Kidney epithelial cell (primary cell): ENCODE data around the gene FILIP1. TPM values are rescaled to one million over a fixed set of nuclear protein-coding genes. Genes with fewer than 3 reads are reported as not detected.

Experiments
- DNase-seq: peaks from one replicate; pipeline ENCODE4 v3.0.0-alpha.2; 2010; ENCODE audit warnings: low read depth
- H3K27me3 ChIP-seq: 2 replicates; pipeline ENCODE4 v1.6.0; 2011; ENCODE audit warnings: low read length; ENCODE audit not compliant: control insufficient read depth, insufficient read depth
- H3K36me3 ChIP-seq: 2 replicates; pipeline ENCODE4 v1.5.1; 2011; ENCODE audit warnings: low read length; ENCODE audit not compliant: control insufficient read depth, insufficient read depth
- H3K4me3 ChIP-seq: 2 replicates; pipeline ENCODE4 v1.5.1; 2011; ENCODE audit warnings: low read depth, mild to moderate bottlenecking, control low read depth, low read length
- total RNA-seq: library from RNA; depleted of rRNA; stranded (reverse); fragments of >200 nt; gene quantifications from 2 replicates; pipeline ENCODE4 v1.2.3, GENCODE V29; 2015
- TF ChIP-seq, protein P1 (sequence below): IDR thresholded peaks from 2 replicates; pipeline ENCODE4 v1.5.1; 2011; ENCODE audit warnings: mild to moderate bottlenecking, moderate library complexity, low read length, control low read depth, inconsistent platforms; ENCODE audit not compliant: insufficient read depth, poor library complexity, severe bottlenecking

FILIP1 gene
- total RNA-seq, 1 donor from 2014 or later = 0.04 TPM

DNA sequence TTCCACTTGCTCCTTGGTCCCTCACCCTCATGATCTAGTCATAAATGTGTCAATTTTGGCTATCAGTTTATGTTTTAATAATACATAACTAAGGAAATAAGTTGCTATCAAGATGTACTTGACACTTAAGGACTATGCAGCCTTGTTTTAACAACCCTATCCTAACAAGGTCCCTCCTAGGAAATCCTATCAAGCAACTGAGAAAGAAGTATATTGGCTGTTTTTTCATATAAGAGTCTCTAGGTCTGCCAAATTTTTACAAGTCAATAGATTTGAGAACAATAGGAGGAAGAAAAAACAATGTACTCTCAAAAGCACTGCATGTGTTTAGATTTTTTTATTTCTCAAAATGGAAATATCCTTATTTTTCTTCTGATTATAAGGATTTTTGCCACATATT lies 14.7 kb downstream of the FILIP1 start:
- TF ChIP-seq, protein P1, sequence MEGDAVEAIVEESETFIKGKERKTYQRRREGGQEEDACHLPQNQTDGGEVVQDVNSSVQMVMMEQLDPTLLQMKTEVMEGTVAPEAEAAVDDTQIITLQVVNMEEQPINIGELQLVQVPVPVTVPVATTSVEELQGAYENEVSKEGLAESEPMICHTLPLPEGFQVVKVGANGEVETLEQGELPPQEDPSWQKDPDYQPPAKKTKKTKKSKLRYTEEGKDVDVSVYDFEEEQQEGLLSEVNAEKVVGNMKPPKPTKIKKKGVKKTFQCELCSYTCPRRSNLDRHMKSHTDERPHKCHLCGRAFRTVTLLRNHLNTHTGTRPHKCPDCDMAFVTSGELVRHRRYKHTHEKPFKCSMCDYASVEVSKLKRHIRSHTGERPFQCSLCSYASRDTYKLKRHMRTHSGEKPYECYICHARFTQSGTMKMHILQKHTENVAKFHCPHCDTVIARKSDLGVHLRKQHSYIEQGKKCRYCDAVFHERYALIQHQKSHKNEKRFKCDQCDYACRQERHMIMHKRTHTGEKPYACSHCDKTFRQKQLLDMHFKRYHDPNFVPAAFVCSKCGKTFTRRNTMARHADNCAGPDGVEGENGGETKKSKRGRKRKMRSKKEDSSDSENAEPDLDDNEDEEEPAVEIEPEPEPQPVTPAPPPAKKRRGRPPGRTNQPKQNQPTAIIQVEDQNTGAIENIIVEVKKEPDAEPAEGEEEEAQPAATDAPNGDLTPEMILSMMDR = no peak
- Histone ChIP-seq H3K4me3 (no peak overlapping the region), H3K36me3 (no peaks in the 10 kb centered on the region), H3K27me3 (no peaks in the 10 kb centered on the region)
- DNase-seq = no peak

DNA sequence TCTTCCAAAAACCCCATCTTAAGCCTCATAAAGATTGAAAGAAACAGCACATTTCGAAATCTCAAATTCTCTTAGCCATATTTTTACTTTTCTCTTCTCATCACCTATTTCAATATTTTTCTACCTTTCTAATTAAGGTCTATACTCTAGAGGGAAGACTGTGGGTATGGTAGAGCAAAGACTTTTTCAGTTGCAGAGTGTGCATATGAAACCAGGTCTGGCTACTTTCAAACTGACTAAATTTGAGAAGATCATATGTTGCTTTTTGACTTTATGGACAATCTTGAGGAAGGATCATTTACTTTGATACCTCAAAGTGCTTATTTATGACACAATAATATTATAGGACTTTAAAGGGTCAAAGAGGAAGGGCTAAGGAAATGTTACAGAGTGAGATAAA lies 20.7 kb downstream of the FILIP1 start:
- no peak for DNase-seq

DNA sequence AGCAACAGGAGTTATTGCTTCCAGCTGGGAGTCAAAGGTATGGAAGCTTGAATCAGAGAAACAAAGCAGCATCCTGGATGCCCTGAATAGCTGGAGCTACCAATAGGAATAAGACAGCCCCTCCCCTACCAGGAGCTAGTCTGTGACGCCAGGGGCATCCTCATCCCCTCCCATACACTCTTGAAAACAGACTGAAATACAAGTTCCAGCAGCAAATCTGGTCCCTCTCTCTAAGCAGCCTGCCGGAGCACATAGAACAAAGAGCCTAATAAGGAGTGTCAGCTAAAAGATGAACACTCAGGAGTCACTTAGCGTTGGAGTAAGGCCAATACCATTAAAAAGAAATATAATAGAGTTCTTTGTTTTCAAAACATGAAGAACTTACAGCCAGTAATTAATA lies 25.6 kb downstream of the FILIP1 start:
- TF ChIP-seq, protein P1 = no peak
- H3K27me3 ChIP-seq = no peaks in the 10 kb centered on the region
- no peak overlapping the region for H3K4me3 ChIP-seq
- H3K36me3 ChIP-seq = no peaks in the 10 kb centered on the region
- DNase-seq = no peak

More for the DNA sequence above, 20.7 kb downstream of the FILIP1 start:
- no peaks in the 10 kb centered on the region for H3K36me3 ChIP-seq
- TF ChIP-seq, protein P1 = no peak
- H3K27me3 ChIP-seq = no peaks in the 10 kb centered on the region
- no peak overlapping the region for H3K4me3 ChIP-seq

DNA sequence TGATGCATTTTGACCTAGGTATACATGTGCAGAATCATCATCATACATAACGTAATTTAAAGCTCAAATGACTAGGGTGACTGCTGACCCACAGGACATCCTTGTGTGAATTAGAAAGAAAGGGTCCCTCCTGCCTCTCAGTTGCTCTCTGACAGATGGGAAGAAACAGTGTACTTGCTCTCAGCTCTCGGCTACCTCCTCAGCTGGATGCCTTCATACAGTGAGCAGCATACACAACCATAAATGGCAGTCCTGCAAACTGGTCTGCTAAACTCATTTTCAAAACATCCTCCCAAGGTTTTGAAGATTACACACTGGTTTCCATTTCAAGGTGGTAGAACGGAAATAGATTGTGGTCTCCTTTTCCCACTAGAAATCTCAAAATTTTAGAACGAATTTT lies 26.3 kb downstream of the FILIP1 start:
- TF ChIP-seq, protein P1 = no peak
- no peak for DNase-seq

DNA sequence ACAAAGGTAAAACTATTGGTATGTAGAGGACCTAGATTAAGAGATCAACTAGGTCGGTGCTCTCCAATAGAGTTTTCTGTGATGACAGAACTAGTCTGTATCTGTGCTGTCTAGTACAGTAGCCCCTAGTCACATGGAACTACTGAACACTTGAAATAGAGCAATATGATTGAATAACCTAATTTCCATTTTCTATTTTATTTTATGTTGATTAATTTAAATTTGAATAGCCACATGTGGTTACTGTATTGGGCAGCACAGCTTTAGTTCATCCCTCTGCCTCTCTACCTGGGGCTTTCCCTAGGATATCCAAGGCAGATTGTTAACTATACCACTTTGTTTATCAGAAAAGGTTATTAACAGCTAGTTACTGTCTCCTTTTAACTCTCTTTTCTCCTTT lies 27.0 kb downstream of the FILIP1 start:
- Histone ChIP-seq H3K27me3 (no peaks in the 10 kb centered on the region), H3K36me3 (no peaks in the 10 kb centered on the region), H3K4me3 (no peak overlapping the region)
- TF ChIP-seq, protein P1 = no peak
- no peak for DNase-seq

More for the DNA sequence above, 26.3 kb downstream of the FILIP1 start:
- no peak overlapping the region for H3K4me3 ChIP-seq
- no peaks in the 10 kb centered on the region for H3K27me3 ChIP-seq
- no peaks in the 10 kb centered on the region for H3K36me3 ChIP-seq

DNA sequence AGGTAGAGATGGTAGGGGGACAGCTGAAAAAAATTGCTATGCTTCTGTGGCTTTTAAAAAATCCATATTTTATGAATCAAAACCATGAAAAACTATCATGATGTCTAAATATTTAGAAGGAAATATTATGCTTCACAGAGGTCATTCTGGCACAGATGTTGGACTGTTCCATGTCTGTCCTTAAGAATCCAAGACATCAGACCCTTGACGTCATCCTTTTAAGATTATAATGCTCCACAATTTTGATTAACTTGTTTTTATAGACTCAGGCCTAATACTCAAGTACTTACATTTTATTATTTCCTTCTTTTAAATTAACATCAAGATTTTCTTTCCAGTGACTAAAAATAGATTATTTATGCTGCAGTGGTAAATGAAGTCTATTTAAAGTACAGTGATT lies 29.7 kb downstream of the FILIP1 start:
- Histone ChIP-seq H3K27me3 (no peaks in the 10 kb centered on the region), H3K36me3 (no peaks in the 10 kb centered on the region), H3K4me3 (no peak overlapping the region)
- TF ChIP-seq, protein P1 = no peak
- no peak for DNase-seq
